Osteoblast (primary cell): ENCODE data around the gene FADS6. TPM values are rescaled to one million over a fixed set of nuclear protein-coding genes. Genes with fewer than 3 reads are reported as not detected.

Source experiments
- DNase-seq: peaks from one replicate; pipeline ENCODE4 v3.0.0; 2011; ENCODE audit warnings: low spot score, mixed read lengths; ENCODE audit not compliant: insufficient read length; ENCODE audit errors: missing footprints
- H2AFZ ChIP-seq: 2 replicates; pipeline ENCODE4 v1.6.0; 2011; ENCODE audit warnings: mild to moderate bottlenecking, low read length
- H3K27ac ChIP-seq: 2 replicates; pipeline ENCODE4 v1.5.1; 2011; ENCODE audit warnings: mild to moderate bottlenecking, low read depth, low read length, moderate library complexity
- H3K27me3 ChIP-seq: 2 replicates; pipeline ENCODE4 v1.6.0; 2012; ENCODE audit warnings: mild to moderate bottlenecking, control low read depth, inconsistent platforms, low read length, moderate library complexity; ENCODE audit not compliant: insufficient read depth
- H3K36me3 ChIP-seq: 2 replicates; pipeline ENCODE4 v1.5.1; 2011; ENCODE audit warnings: mild to moderate bottlenecking, low read length, control low read depth, moderate library complexity; ENCODE audit not compliant: insufficient read depth
- H3K4me1 ChIP-seq: 2 replicates; pipeline ENCODE4 v1.5.1; 2011; ENCODE audit warnings: mild to moderate bottlenecking, low read length, control low read depth, moderate library complexity; ENCODE audit not compliant: insufficient read depth
- H3K4me2 ChIP-seq: 2 replicates; pipeline ENCODE4 v1.6.0; 2011; ENCODE audit warnings: mild to moderate bottlenecking, low read length; ENCODE audit not compliant: insufficient read depth
- H3K4me3 ChIP-seq: fragments of 200-600 bp; sonication (generic); 3 replicates; pipeline ENCODE4 v1.5.1; 2012; ENCODE audit warnings: mild to moderate bottlenecking, low read length, inconsistent platforms; ENCODE audit not compliant: insufficient read depth
- H3K79me2 ChIP-seq: 2 replicates; pipeline ENCODE4 v1.6.0; 2012; ENCODE audit warnings: mild to moderate bottlenecking, low read length, control low read depth, inconsistent platforms; ENCODE audit not compliant: insufficient read depth
- H3K9me3 ChIP-seq: 2 replicates; pipeline ENCODE4 v1.5.1; 2011; ENCODE audit warnings: low read depth, low read length, control low read depth
- H4K20me1 ChIP-seq: 2 replicates; pipeline ENCODE4 v1.6.0; 2012; ENCODE audit warnings: mild to moderate bottlenecking, low read length, control low read depth; ENCODE audit not compliant: insufficient read depth
- CTCF ChIP-seq: IDR thresholded peaks from 2 replicates; pipeline ENCODE4 v1.5.1; 2011; ENCODE audit warnings: mild to moderate bottlenecking, low read depth, low read length, moderate library complexity; ENCODE audit errors: extremely low read depth
- total RNA-seq: library from RNA; depleted of rRNA; stranded (reverse); fragments of >200 nt; gene quantifications from 2 replicates; pipeline ENCODE4 v1.2.3, GENCODE V29; 2012

FADS6 gene
- total RNA-seq, 1 donor, result not detected

GRCh38 chr17:74842146-74842598 is 51.3 kb downstream of the FADS6 start:
- no peaks in the 10 kb centered on the region for H3K9me3 ChIP-seq
- H3K4me1 ChIP-seq, result peaks cover 4% of the 10 kb centered on the region
- no peak overlapping the region for H3K27ac ChIP-seq
- H2AFZ ChIP-seq, result peak overlapping the region; percentile 29
- peak overlapping the region; percentile 64 for H3K4me3 ChIP-seq
- TF ChIP-seq CTCF, result no peak
- peak overlapping the region; percentile 65 for H3K4me2 ChIP-seq
- H3K27me3 ChIP-seq, result no peaks in the 10 kb centered on the region
- no peaks in the 10 kb centered on the region for H3K79me2 ChIP-seq
- no peaks in the 10 kb centered on the region for H3K36me3 ChIP-seq
- H4K20me1 ChIP-seq, result no peaks in the 10 kb centered on the region
- no peak for DNase-seq

- DNase-seq, result peak; percentile 96
- Histone ChIP-seq H2AFZ (no peak overlapping the region), H3K27ac (no peak overlapping the region), H3K4me3 (no peak overlapping the region), H3K4me2 (no peak overlapping the region), H4K20me1 (no peaks in the 10 kb centered on the region), H3K79me2 (no peaks in the 10 kb centered on the region), H3K9me3 (no peaks in the 10 kb centered on the region), H3K27me3 (no peaks in the 10 kb centered on the region), H3K4me1 (peaks cover 4% of the 10 kb centered on the region), H3K36me3 (no peaks in the 10 kb centered on the region)
- TF ChIP-seq CTCF, result no peak
Observed at GRCh38 chr17:74840989-74841666, 52.3 kb downstream of the FADS6 start.

- no peaks in the 10 kb centered on the region for H4K20me1 ChIP-seq
- DNase-seq, result no peak
Observed at GRCh38 chr17:74839990-74840852, 53.2 kb downstream of the FADS6 start.

More at GRCh38 chr17:74839990-74840852, 53.2 kb downstream of the FADS6 start:
- no peaks in the 10 kb centered on the region for H3K9me3 ChIP-seq
- no peak for TF ChIP-seq CTCF
- H3K4me2 ChIP-seq, result no peak overlapping the region
- no peak overlapping the region for H3K27ac ChIP-seq
- no peaks in the 10 kb centered on the region for H3K36me3 ChIP-seq
- H3K79me2 ChIP-seq, result no peaks in the 10 kb centered on the region
- no peaks in the 10 kb centered on the region for H3K27me3 ChIP-seq
- H2AFZ ChIP-seq, result no peak overlapping the region
- H3K4me3 ChIP-seq, result no peak overlapping the region
- H3K4me1 ChIP-seq, result peaks cover 4% of the 10 kb centered on the region
